Thyroid gland (tissue), 4 donors: ENCODE results near the gene UBR4.

Source experiments
- CTCF ChIP-seq, 6 experiments: fragments of 200-600 bp in 3 of 6; fragments of 450-650 bp in 3 of 6; sonication (generic) in 3 of 6; IDR thresholded peaks; one replicate each; pipeline ENCODE4 v1.5.1; 2016 to 2019; ENCODE audit warnings: antibody characterized with exemption in 6 of 6, mild to moderate bottlenecking in 2 of 6, inconsistent platforms in 1 of 6, moderate library complexity in 1 of 6
- POLR2A ChIP-seq, 2 donors: fragments of 450-650 bp; IDR thresholded peaks; one replicate each; pipeline ENCODE4 v1.6.1; 2017; ENCODE audit warnings: antibody characterized with exemption in 2 of 2, mild to moderate bottlenecking in 2 of 2, moderate library complexity in 1 of 2

- TF ChIP-seq POLR2A (IDR thresholded peaks at IDR 0.05): no peak
- no peak for TF ChIP-seq CTCF (IDR thresholded peaks at IDR 0.05)
Measured at GRCh38 chr1:19045898-19046880, 163.9 kb downstream of the UBR4 start.
